H1 (cell line): Measurements from ENCODE around the gene TNIK. TPM values are rescaled to one million over a fixed set of nuclear protein-coding genes. Genes with fewer than 3 reads are reported as not detected.
"Not testable (repeated sequence)": the region's sequence is repeated elsewhere in the genome, so short reads cannot be mapped to it uniquely, and the experiment has no call there.

Experiments used
- CTCF ChIA-PET: fragments of 300-600 bp; sonication (Branson Sonifier 250); formaldehyde crosslinking; loops from one replicate; lab custom pipeline; 2021; ENCODE audit not compliant: partially characterized antibody; lab: Charles Lee
- POLR2A ChIA-PET: fragments of 300-600 bp; sonication (Branson Sonifier 250); formaldehyde crosslinking; loops from one replicate; lab custom pipeline; 2021; ENCODE audit warnings: inconsistent platforms; ENCODE audit not compliant: partially characterized antibody; lab: Charles Lee
- DNase-seq, 2 experiments: peaks; one replicate each; pipeline versions ENCODE4 v3.0.0 to v3.0.0-alpha.2; 2010 to 2022; ENCODE audit warnings: low spot score in 2 of 2, low read depth in 1 of 2, mixed read lengths in 1 of 2
- FAIRE-seq: peaks from 2 replicates; lab custom pipeline; 2011; peaks lifted over from hg19 to GRCh38; lab: Jason Lieb, UNC
- H2AFZ ChIP-seq: 2 replicates; pipeline ENCODE4 v1.8.1; 2012; ENCODE audit warnings: low read length, inconsistent platforms
- H2AK5ac ChIP-seq: 2 replicates; pipeline ENCODE4 v1.6.1; 2013; ENCODE audit warnings: low read depth, low read length
- H2BK120ac ChIP-seq: replicated peaks from 2 replicates; pipeline ENCODE3; 2013; ENCODE audit warnings: low read depth, low read length, inconsistent platforms
- H2BK12ac ChIP-seq: 2 replicates; pipeline ENCODE4 v1.6.1; 2013; ENCODE audit warnings: low read depth, low read length
- H2BK15ac ChIP-seq: 2 replicates; pipeline ENCODE4 v1.6.1; 2013; ENCODE audit warnings: low read length
- H2BK20ac ChIP-seq: 2 replicates; pipeline ENCODE4 v1.6.1; 2013; ENCODE audit warnings: low read length
- H2BK5ac ChIP-seq: 2 replicates; pipeline ENCODE4 v1.6.1; 2013; ENCODE audit warnings: low read depth, low read length
- H3K14ac ChIP-seq: 2 replicates; pipeline ENCODE4 v1.6.1; 2013; ENCODE audit warnings: inconsistent platforms; ENCODE audit not compliant: insufficient read length
- H3K18ac ChIP-seq: 2 replicates; pipeline ENCODE4 v1.6.1; 2013; ENCODE audit warnings: low read length; ENCODE audit errors: extremely low read depth
- H3K23ac ChIP-seq: 2 replicates; pipeline ENCODE4 v1.6.1; 2013; ENCODE audit warnings: inconsistent platforms; ENCODE audit not compliant: insufficient read length
- H3K23me2 ChIP-seq: 2 replicates; pipeline ENCODE4 v1.6.1; 2013; ENCODE audit warnings: low read depth, low read length
- H3K27ac ChIP-seq: 2 replicates; pipeline ENCODE4 v1.6.1; 2011; ENCODE audit warnings: low read depth, low read length, inconsistent platforms
- H3K27me3 ChIP-seq, 4 experiments: replicated peaks in 1 of 4; 1 replicate in 1 of 4; 2 replicates in 3 of 4; pipeline versions ENCODE4 v1.6.1 to v1.8.1; 2011 to 2013; ENCODE audit warnings: low read length in 3 of 4, mild to moderate bottlenecking in 3 of 4, inconsistent platforms in 2 of 4, mixed read lengths in 2 of 4, moderate library complexity in 1 of 4; ENCODE audit not compliant: control insufficient read depth in 3 of 4, insufficient read depth in 3 of 4; ENCODE audit errors: extremely low read depth in 1 of 4
- H3K36me3 ChIP-seq, 4 experiments: 2 replicates each; pipeline versions ENCODE4 v1.6.1 to v1.8.1; 2011 to 2013; ENCODE audit warnings: mild to moderate bottlenecking in 4 of 4, low read length in 3 of 4, moderate library complexity in 2 of 4, control low read depth in 1 of 4, inconsistent platforms in 1 of 4; ENCODE audit not compliant: insufficient read depth in 4 of 4, control insufficient read depth in 2 of 4
- H3K4ac ChIP-seq: replicated peaks from 2 replicates; pipeline ENCODE3; 2013; ENCODE audit warnings: low read length, low read depth, mixed read lengths, inconsistent platforms; ENCODE audit not compliant: insufficient read length
- H3K4me1 ChIP-seq, 4 experiments: replicated peaks in 1 of 4; 1 replicate in 1 of 4; 2 replicates in 3 of 4; pipeline versions ENCODE4 v1.6.1 to v1.8.1; 2011 to 2013; ENCODE audit warnings: low read length in 3 of 4, inconsistent platforms in 2 of 4, mixed read lengths in 1 of 4; ENCODE audit not compliant: insufficient read depth in 4 of 4, control insufficient read depth in 3 of 4
- H3K4me2 ChIP-seq, 2 experiments: 2 replicates each; pipeline versions ENCODE4 v1.6.1 to v1.8.1; 2011 to 2013; ENCODE audit warnings: low read depth in 2 of 2, low read length in 2 of 2, control low read depth in 1 of 2, inconsistent platforms in 1 of 2, mild to moderate bottlenecking in 1 of 2; ENCODE audit not compliant: insufficient read depth in 1 of 2
- H3K4me3 ChIP-seq, 4 experiments: fragments of 200-600, 300-600 bp in 1 of 4; sonication (generic), shearing (Covaris generic), sonication (Bioruptor Twin) in 1 of 4; 2 replicates each; pipeline versions ENCODE4 v1.5.1 to v1.8.1; 2011 to 2016; ENCODE audit warnings: low read length in 4 of 4, low read depth in 3 of 4, control low read depth in 2 of 4, inconsistent platforms in 2 of 4, mild to moderate bottlenecking in 2 of 4, mixed read lengths in 1 of 4, moderate library complexity in 1 of 4; ENCODE audit not compliant: insufficient read depth in 2 of 4; ENCODE audit errors: extremely low read depth in 1 of 4
- H3K56ac ChIP-seq: replicated peaks from 2 replicates; pipeline ENCODE3; 2013; ENCODE audit warnings: low read depth, mild to moderate bottlenecking, mixed read lengths, low read length, inconsistent platforms; ENCODE audit not compliant: insufficient read length
- H3K79me1 ChIP-seq: 2 replicates; pipeline ENCODE4 v1.6.1; 2013; ENCODE audit warnings: low read depth, low read length, control low read depth
- H3K79me2 ChIP-seq, 2 experiments: 2 replicates each; pipeline versions ENCODE4 v1.6.1 to v1.8.1; 2012 to 2013; ENCODE audit warnings: low read length in 2 of 2, mild to moderate bottlenecking in 2 of 2, inconsistent platforms in 1 of 2; ENCODE audit not compliant: insufficient read depth in 2 of 2, control insufficient read depth in 1 of 2
- H3K9ac ChIP-seq, 4 experiments: replicated peaks in 1 of 4; 1 replicate in 1 of 4; 2 replicates in 3 of 4; pipeline versions ENCODE4 v1.6.1 to v1.8.1; 2011 to 2013; ENCODE audit warnings: low read depth in 3 of 4, low read length in 3 of 4, control low read depth in 2 of 4, mild to moderate bottlenecking in 2 of 4, moderate library complexity in 2 of 4, inconsistent platforms in 1 of 4; ENCODE audit errors: extremely low read depth in 1 of 4
- H3K9me3 ChIP-seq, 2 experiments: 2 replicates each; pipeline versions ENCODE4 v1.6.1 to v1.8.1; 2012 to 2013; ENCODE audit warnings: mild to moderate bottlenecking in 2 of 2, moderate library complexity in 2 of 2, control low read depth in 1 of 2, inconsistent platforms in 1 of 2, low read depth in 1 of 2, low read length in 1 of 2, mixed read lengths in 1 of 2; ENCODE audit not compliant: insufficient read depth in 2 of 2
- H4K20me1 ChIP-seq, 2 experiments: replicated peaks in 1 of 2; 2 replicates each; pipeline versions ENCODE3 to v1.8.1; 2011 to 2013; ENCODE audit warnings: inconsistent platforms in 2 of 2, low read length in 2 of 2, mild to moderate bottlenecking in 1 of 2; ENCODE audit not compliant: insufficient read depth in 2 of 2, control insufficient read depth in 1 of 2
- H4K5ac ChIP-seq: 2 replicates; pipeline ENCODE4 v1.6.1; 2013; ENCODE audit warnings: low read length, low read depth, mixed read lengths, inconsistent platforms; ENCODE audit not compliant: insufficient read length
- H4K8ac ChIP-seq: 2 replicates; pipeline ENCODE4 v1.8.0; 2013; ENCODE audit warnings: mild to moderate bottlenecking, moderate library complexity, low read length, inconsistent platforms; ENCODE audit not compliant: insufficient read depth; ENCODE audit errors: extremely low read depth
- H4K91ac ChIP-seq: replicated peaks from 2 replicates; pipeline ENCODE3; 2013; ENCODE audit warnings: low read length, mixed read lengths, inconsistent platforms; ENCODE audit not compliant: insufficient read length
- WGBS, 2 experiments: shearing (Covaris generic) in 1 of 2; methylation state at CpG; one replicate each; pipeline versions ENCODE4 v1.1.6 to v1.1.7; 2013 to 2015; ENCODE audit warnings: low lambda C conversion rate in 2 of 2, mixed read lengths in 2 of 2, inconsistent platforms in 1 of 2, low coverage in 1 of 2, missing lambda C conversion rate in 1 of 2; ENCODE audit not compliant: insufficient replicate concordance in 2 of 2, insufficient coverage in 1 of 2, insufficient read length in 1 of 2; ENCODE audit errors: extremely low coverage in 1 of 2, missing lambda C conversion rate in 1 of 2; 5-methylcytosine and 5-hydroxymethylcytosine counted together
- polyA plus RNA-seq, 7 experiments: library from polyadenylated mRNA; depleted of rRNA in 3 of 7; stranded (reverse) in 5 of 7; unstranded in 2 of 7; fragments of >200 nt in 5 of 7; fragments of 200-250 nt in 2 of 7; gene quantifications; 1 replicate in 5 of 7; 2 replicates in 1 of 7; 4 replicates in 1 of 7; pipeline versions ENCODE4 v1.2.1 to v1.2.3, GENCODE V29; 2011 to 2013; ENCODE audit warnings: missing spikeins in 2 of 7, mixed read lengths in 2 of 7
- total RNA-seq: library from RNA; stranded (reverse); fragmentation: NEBNext Ultra II Directional; extraction: Animal tissue kit (Norgen Biotek cat#: 25700); gene quantifications from 2 replicates; pipeline ENCODE4 v1.2.1, GENCODE V29; 2021

The TNIK gene
- total and polyA plus RNA-seq, 2 of the 8 experiments (the other 6 are each of a cell fraction or from before 2014, with no cell fraction given) = 7.4 to 42.0 TPM

GRCh38 chr3:171424063-171424462 is 36.1 kb downstream of the TNIK start:
- H3K23ac ChIP-seq, H2AK5ac ChIP-seq, H3K23me2 ChIP-seq, H3K27me3 ChIP-seq, H3K36me3 ChIP-seq, CTCF ChIA-PET, H2BK15ac ChIP-seq, H4K8ac ChIP-seq, H3K9me3 ChIP-seq, H2BK5ac ChIP-seq, DNase-seq, H3K9ac ChIP-seq, H3K4me2 ChIP-seq, H2BK20ac ChIP-seq, H3K56ac ChIP-seq, H4K91ac ChIP-seq, H3K14ac ChIP-seq, H4K5ac ChIP-seq, FAIRE-seq, H3K27ac ChIP-seq, POLR2A ChIA-PET, H3K79me1 ChIP-seq, H3K18ac ChIP-seq, H3K4me3 ChIP-seq, H2AFZ ChIP-seq, H3K4ac ChIP-seq, H2BK12ac ChIP-seq, H4K20me1 ChIP-seq, H2BK120ac ChIP-seq: not testable (repeated sequence)
- Histone ChIP-seq H3K4me1 (peaks cover 10 to 25% (median 15%) of the 10 kb centered on the region in 4 experiments), H3K79me2 (peaks cover 0 to 52% of the 10 kb centered on the region in 2 experiments; a peak in 3 of 4 replicates)
- 96% methylated on average over 2 of the region's 2 CpGs; no CpG with 5 or more reads in 1 of the 2 experiments for WGBS, 2 experiments

GRCh38 chr3:171422855-171423254 is 37.4 kb downstream of the TNIK start:
- H4K8ac ChIP-seq, H3K56ac ChIP-seq, H3K36me3 ChIP-seq, H4K91ac ChIP-seq, FAIRE-seq, H3K27ac ChIP-seq, H2AK5ac ChIP-seq, H3K9ac ChIP-seq, H3K79me1 ChIP-seq, H2BK12ac ChIP-seq, H2BK20ac ChIP-seq, H3K4me2 ChIP-seq, H3K18ac ChIP-seq, H2AFZ ChIP-seq, H3K27me3 ChIP-seq, DNase-seq, H3K23ac ChIP-seq, H3K4ac ChIP-seq, H3K23me2 ChIP-seq, H3K4me3 ChIP-seq, H2BK15ac ChIP-seq, H2BK120ac ChIP-seq, H4K5ac ChIP-seq, H3K14ac ChIP-seq, H4K20me1 ChIP-seq, H2BK5ac ChIP-seq, H3K9me3 ChIP-seq: not testable (repeated sequence)
- WGBS, 2 experiments = 90% methylated on average over 2 of the region's 2 CpGs; no CpG with 5 or more reads in 1 of the 2 experiments
- Histone ChIP-seq H3K79me2 (peaks cover 0 to 59% of the 10 kb centered on the region in 2 experiments; a peak in 3 of 4 replicates), H3K4me1 (peaks cover 3 to 13% (median 5%) of the 10 kb centered on the region in 4 experiments; a peak in 6 of 7 replicates)
- ChIA-PET CTCF (interaction anchor here (1.0 kb wide), 1 partner anchor 29 kb away, joined by 3 read pairs; no protein-coding TSS in a partner anchor), POLR2A (interaction anchor here (0.7 to 0.8 kb wide), 2 partner anchors 13 to 533 kb away, joined by 3 to 4 read pairs; no protein-coding TSS in a partner anchor)
